ENCODE measurements around the gene ZC3H8.

The ZC3H8 gene

GRCh38 chr2:112166806-112167499 is 87.9 kb downstream of the ZC3H8 start:
- Histone ChIP-seq H4K8ac (ENCODE audit: low read depth, low read length) (no peak overlapping the region), H3K36me3 (replicated peaks in 1 of 2; ENCODE audit: control insufficient read depth in 2 of 2, insufficient read depth in 2 of 2, low read length in 2 of 2) (peaks cover 0 to 5% of the 10 kb centered on the region in 2 donors), H3K4me1 (ENCODE audit: control insufficient read depth in 2 of 2, insufficient read depth in 1 of 2, low read depth in 1 of 2, low read length in 2 of 2) (peaks cover 0 to 3% of the 10 kb centered on the region in 2 donors), H2BK15ac (ENCODE audit: low read length) (no peak overlapping the region), H3K4me2 (ENCODE audit: insufficient read depth, low read length, poor library complexity, severe bottlenecking) (no peak overlapping the region), H3K4ac (ENCODE audit: low read length) (no peak overlapping the region), H2AK5ac (ENCODE audit: low read depth, low read length) (no peak overlapping the region), H2BK120ac (ENCODE audit: low read depth, low read length) (no peak overlapping the region), H2BK5ac (ENCODE audit: low read length) (no peak overlapping the region), H3K23ac (ENCODE audit: low read depth, low read length, poor library complexity) (peak overlapping the region; percentile 62), H3K9ac (ENCODE audit: low read depth, low read length, poor library complexity) (no peak overlapping the region), H3K18ac (ENCODE audit: low read length) (peak overlapping the region; percentile 32), H4K91ac (ENCODE audit: low read depth, low read length, poor library complexity) (no peak overlapping the region), H2BK12ac (ENCODE audit: low read length) (no peak overlapping the region), H3K4me3 (ENCODE audit: low read length in 2 of 2) (no peak overlapping the region), H3K27ac (replicated peaks; ENCODE audit: low read length) (no peak overlapping the region), H3K14ac (ENCODE audit: low read length) (peak overlapping the region; percentile 73), H3K79me1 (ENCODE audit: low read depth, low read length) (no peaks in the 10 kb centered on the region), H3K27me3 (ENCODE audit: control insufficient read depth in 3 of 3, insufficient read depth in 3 of 3, low read depth in 1 of 3, low read length in 3 of 3) (no peaks in the 10 kb centered on the region), H3K9me3 (replicated peaks in 1 of 2; ENCODE audit: control insufficient read depth in 2 of 2, insufficient read depth in 1 of 2, low read depth in 1 of 2, low read length in 2 of 2) (no peaks in the 10 kb centered on the region), H2AFZ (ENCODE audit: low read length) (no peak overlapping the region)
- DNase-seq (ENCODE audit: low spot score) = no peak
- WGBS, 2 donors (ENCODE audit: extremely low coverage in 2 of 2, insufficient read length in 2 of 2, insufficient replicate concordance in 1 of 2) = no CpG with 5 or more reads among the region's 14 CpGs

GRCh38 chr2:112165296-112165695 is 89.5 kb downstream of the ZC3H8 start:
- DNase-seq (ENCODE audit: low spot score) = no peak
- no peaks in the 10 kb centered on the region for H3K9me3 ChIP-seq (replicated peaks in 1 of 2; ENCODE audit: control insufficient read depth in 2 of 2, insufficient read depth in 1 of 2, low read depth in 1 of 2, low read length in 2 of 2)
- no peak overlapping the region for H2BK12ac ChIP-seq (ENCODE audit: low read length)

GRCh38 chr2:112164876-112165275 is 90.0 kb downstream of the ZC3H8 start:
- Histone ChIP-seq H2BK12ac (ENCODE audit: low read length) (no peak overlapping the region), H4K91ac (ENCODE audit: low read depth, low read length, poor library complexity) (no peak overlapping the region), H3K4ac (ENCODE audit: low read length) (no peak overlapping the region), H2BK5ac (ENCODE audit: low read length) (no peak overlapping the region), H2BK15ac (ENCODE audit: low read length) (no peak overlapping the region), H3K14ac (ENCODE audit: low read length) (no peak overlapping the region), H3K36me3 (replicated peaks in 1 of 2; ENCODE audit: control insufficient read depth in 2 of 2, insufficient read depth in 2 of 2, low read length in 2 of 2) (peaks cover 0 to 11% of the 10 kb centered on the region in 2 donors), H3K4me2 (ENCODE audit: insufficient read depth, low read length, poor library complexity, severe bottlenecking) (no peak overlapping the region), H3K27me3 (ENCODE audit: control insufficient read depth in 3 of 3, insufficient read depth in 3 of 3, low read depth in 1 of 3, low read length in 3 of 3) (no peaks in the 10 kb centered on the region), H3K9me3 (replicated peaks in 1 of 2; ENCODE audit: control insufficient read depth in 2 of 2, insufficient read depth in 1 of 2, low read depth in 1 of 2, low read length in 2 of 2) (no peaks in the 10 kb centered on the region), H3K9ac (ENCODE audit: low read depth, low read length, poor library complexity) (no peak overlapping the region), H3K23ac (ENCODE audit: low read depth, low read length, poor library complexity) (no peak overlapping the region), H2AK5ac (ENCODE audit: low read depth, low read length) (no peak overlapping the region), H3K4me3 (ENCODE audit: low read length in 2 of 2) (no peak overlapping the region), H3K4me1 (ENCODE audit: control insufficient read depth in 2 of 2, insufficient read depth in 1 of 2, low read depth in 1 of 2, low read length in 2 of 2) (peaks cover 0 to 3% of the 10 kb centered on the region in 2 donors), H2BK120ac (ENCODE audit: low read depth, low read length) (no peak overlapping the region), H3K27ac (replicated peaks; ENCODE audit: low read length) (no peak overlapping the region), H3K18ac (ENCODE audit: low read length) (no peak overlapping the region), H4K8ac (ENCODE audit: low read depth, low read length) (no peak overlapping the region), H2AFZ (ENCODE audit: low read length) (no peak overlapping the region), H3K79me1 (ENCODE audit: low read depth, low read length) (peaks cover 3% of the 10 kb centered on the region)
- no peak for DNase-seq (ENCODE audit: low spot score)
- WGBS, 2 donors (ENCODE audit: extremely low coverage in 2 of 2, insufficient read length in 2 of 2, insufficient replicate concordance in 1 of 2) = no CpG with 5 or more reads among the region's 11 CpGs

More at GRCh38 chr2:112165296-112165695, 89.5 kb downstream of the ZC3H8 start:
- peaks cover 0 to 11% of the 10 kb centered on the region in 2 donors for H3K36me3 ChIP-seq (replicated peaks in 1 of 2; ENCODE audit: control insufficient read depth in 2 of 2, insufficient read depth in 2 of 2, low read length in 2 of 2)
- peaks cover 3% of the 10 kb centered on the region for H3K79me1 ChIP-seq (ENCODE audit: low read depth, low read length)
- no peak overlapping the region for H4K91ac ChIP-seq (ENCODE audit: low read depth, low read length, poor library complexity)
- peaks cover 0 to 3% of the 10 kb centered on the region in 2 donors for H3K4me1 ChIP-seq (ENCODE audit: control insufficient read depth in 2 of 2, insufficient read depth in 1 of 2, low read depth in 1 of 2, low read length in 2 of 2)
- H3K4ac ChIP-seq (ENCODE audit: low read length) = no peak overlapping the region
- no peak overlapping the region for H3K14ac ChIP-seq (ENCODE audit: low read length)
- no peak overlapping the region for H2AFZ ChIP-seq (ENCODE audit: low read length)
- no peak overlapping the region for H2BK15ac ChIP-seq (ENCODE audit: low read length)
- no peak overlapping the region for H3K18ac ChIP-seq (ENCODE audit: low read length)
- H2BK5ac ChIP-seq (ENCODE audit: low read length) = no peak overlapping the region
- no peak overlapping the region for H3K9ac ChIP-seq (ENCODE audit: low read depth, low read length, poor library complexity)
- no peak overlapping the region for H3K4me2 ChIP-seq (ENCODE audit: insufficient read depth, low read length, poor library complexity, severe bottlenecking)
- no peak overlapping the region for H2AK5ac ChIP-seq (ENCODE audit: low read depth, low read length)
- H4K8ac ChIP-seq (ENCODE audit: low read depth, low read length) = no peak overlapping the region
- H3K4me3 ChIP-seq (ENCODE audit: low read length in 2 of 2) = no peak overlapping the region
- no peaks in the 10 kb centered on the region for H3K27me3 ChIP-seq (ENCODE audit: control insufficient read depth in 3 of 3, insufficient read depth in 3 of 3, low read depth in 1 of 3, low read length in 3 of 3)
- no CpG with 5 or more reads among the region's 4 CpGs for WGBS, 2 donors (ENCODE audit: extremely low coverage in 2 of 2, insufficient read length in 2 of 2, insufficient replicate concordance in 1 of 2)
- H2BK120ac ChIP-seq (ENCODE audit: low read depth, low read length) = no peak overlapping the region
- H3K27ac ChIP-seq (replicated peaks; ENCODE audit: low read length) = no peak overlapping the region
- no peak overlapping the region for H3K23ac ChIP-seq (ENCODE audit: low read depth, low read length, poor library complexity)

- H3K4me2 ChIP-seq (ENCODE audit: insufficient read depth, low read length, poor library complexity, severe bottlenecking) = no peak overlapping the region
- no peak overlapping the region for H2AFZ ChIP-seq (ENCODE audit: low read length)
- no peak for DNase-seq (ENCODE audit: low spot score)
- peaks cover 3% of the 10 kb centered on the region for H3K79me1 ChIP-seq (ENCODE audit: low read depth, low read length)
- H3K18ac ChIP-seq (ENCODE audit: low read length) = no peak overlapping the region
- H3K36me3 ChIP-seq (replicated peaks in 1 of 2; ENCODE audit: control insufficient read depth in 2 of 2, insufficient read depth in 2 of 2, low read length in 2 of 2) = peaks cover 0 to 9% of the 10 kb centered on the region in 2 donors
- no peaks in the 10 kb centered on the region for H3K9me3 ChIP-seq (replicated peaks in 1 of 2; ENCODE audit: control insufficient read depth in 2 of 2, insufficient read depth in 1 of 2, low read depth in 1 of 2, low read length in 2 of 2)
- H3K14ac ChIP-seq (ENCODE audit: low read length) = no peak overlapping the region
- no peak overlapping the region for H3K27ac ChIP-seq (replicated peaks; ENCODE audit: low read length)
- H4K8ac ChIP-seq (ENCODE audit: low read depth, low read length) = no peak overlapping the region
- H4K91ac ChIP-seq (ENCODE audit: low read depth, low read length, poor library complexity) = no peak overlapping the region
- no peak overlapping the region for H2BK5ac ChIP-seq (ENCODE audit: low read length)
- no peak overlapping the region for H3K23ac ChIP-seq (ENCODE audit: low read depth, low read length, poor library complexity)
- WGBS, 2 donors (ENCODE audit: extremely low coverage in 2 of 2, insufficient read length in 2 of 2, insufficient replicate concordance in 1 of 2) = no CpG with 5 or more reads among the region's 9 CpGs
- H3K4me3 ChIP-seq (ENCODE audit: low read length in 2 of 2) = no peak overlapping the region
- peaks cover 0 to 2% of the 10 kb centered on the region in 2 donors for H3K4me1 ChIP-seq (ENCODE audit: control insufficient read depth in 2 of 2, insufficient read depth in 1 of 2, low read depth in 1 of 2, low read length in 2 of 2)
- H3K4ac ChIP-seq (ENCODE audit: low read length) = no peak overlapping the region
- no peak overlapping the region for H2BK15ac ChIP-seq (ENCODE audit: low read length)
- no peak overlapping the region for H2AK5ac ChIP-seq (ENCODE audit: low read depth, low read length)
- no peak overlapping the region for H2BK12ac ChIP-seq (ENCODE audit: low read length)
- H3K27me3 ChIP-seq (ENCODE audit: control insufficient read depth in 3 of 3, insufficient read depth in 3 of 3, low read depth in 1 of 3, low read length in 3 of 3) = no peaks in the 10 kb centered on the region
- no peak overlapping the region for H2BK120ac ChIP-seq (ENCODE audit: low read depth, low read length)
- no peak overlapping the region for H3K9ac ChIP-seq (ENCODE audit: low read depth, low read length, poor library complexity)
These were observed 91.3 kb downstream of the ZC3H8 start for GRCh38 chr2:112163541-112163981.

Data from neuronal stem cell (in vitro differentiated cells).